Lung (tissue), 12 donors: ENCODE measurements around the gene SETBP1. TPM values are rescaled to one million over a fixed set of nuclear protein-coding genes. Genes with fewer than 3 reads are reported as not detected.
A peak's percentile ranks its signal among the peaks of the same experiment; 100 is the strongest.

ENCODE experiments used
- ATAC-seq: fragments of 200-7000 bp; cut with Tn5 transposase; one replicate; pipeline ENCODE4 v1.9.1; 2020; ENCODE audit warnings: moderate number of reproducible peaks; ENCODE audit not compliant: insufficient read depth, low FRiP score
- DNase-seq, 3 donors: peaks; one replicate each; pipeline ENCODE4 v3.0.0-alpha.2; 2013 to 2017
- H3K27ac ChIP-seq, 2 donors: one replicate each; pipeline ENCODE4 v1.5.1; 2013; ENCODE audit warnings: mild to moderate bottlenecking in 2 of 2, moderate library complexity in 2 of 2, control low read depth in 1 of 2, inconsistent platforms in 1 of 2, low read depth in 1 of 2, low read length in 1 of 2
- H3K27me3 ChIP-seq, 3 donors: one replicate each; pipeline ENCODE4 v1.5.1; 2013; ENCODE audit warnings: low read length in 2 of 3; ENCODE audit not compliant: control insufficient read depth in 3 of 3, insufficient read depth in 3 of 3
- H3K36me3 ChIP-seq, 4 donors: one replicate each; pipeline ENCODE4 v1.5.1; 2013; ENCODE audit warnings: low read length in 4 of 4, mild to moderate bottlenecking in 1 of 4, moderate library complexity in 1 of 4; ENCODE audit not compliant: control insufficient read depth in 4 of 4, insufficient read depth in 4 of 4
- H3K4me1 ChIP-seq, 5 donors: one replicate each; pipeline ENCODE4 v1.5.1; 2013; ENCODE audit warnings: low read length in 5 of 5, mild to moderate bottlenecking in 2 of 5, moderate library complexity in 1 of 5; ENCODE audit not compliant: control insufficient read depth in 5 of 5, insufficient read depth in 5 of 5
- H3K4me3 ChIP-seq: one replicate; pipeline ENCODE4 v1.5.1; 2013; ENCODE audit warnings: mild to moderate bottlenecking, control low read depth, moderate library complexity
- H3K9ac ChIP-seq, 2 donors: one replicate each; pipeline ENCODE4 v1.5.1; 2013; ENCODE audit warnings: low read length in 2 of 2, control low read depth in 1 of 2; ENCODE audit not compliant: insufficient read depth in 1 of 2
- H3K9me3 ChIP-seq, 4 donors: one replicate each; pipeline ENCODE4 v1.5.1; 2013; ENCODE audit warnings: low read length in 3 of 4, mild to moderate bottlenecking in 1 of 4, moderate library complexity in 1 of 4; ENCODE audit not compliant: control insufficient read depth in 4 of 4, insufficient read depth in 3 of 4
- WGBS, 2 donors: extraction: QIAGEN DNeasy Blood & Tissue Kit; methylation state at CpG; one replicate each; pipeline ENCODE4 v1.1.7; 2013; 5-methylcytosine and 5-hydroxymethylcytosine counted together
- polyA plus RNA-seq, 2 donors: library from polyadenylated mRNA; stranded (reverse); fragments of 200-250 nt; gene quantifications; one replicate each; pipeline ENCODE4 v1.2.1, GENCODE V29; 2013
- total RNA-seq, 2 donors: library from RNA; depleted of rRNA in 1 of 2; stranded (reverse); fragments of >200 nt in 1 of 2; gene quantifications; one replicate each; pipeline ENCODE4 v1.2.1, GENCODE V29; 2014 to 2021
- TF ChIP-seq, protein P1 (sequence below): IDR thresholded peaks from 2 replicates; pipeline ENCODE4 v1.5.1; 2012; ENCODE audit warnings: mild to moderate bottlenecking; ENCODE audit errors: control extremely low read depth, extremely low read depth
- donor health status: control.
- donor health status: control.
- donor health status: Bipolar disorder and iron deficiency.
- donor health status: healthy.
- donor health status: DM: yes; HTN: yes; CAD: no.

SETBP1 gene
- total and polyA plus RNA-seq, 4 donors = 1.6 to 43.8 (median 16.6) TPM

DNA sequence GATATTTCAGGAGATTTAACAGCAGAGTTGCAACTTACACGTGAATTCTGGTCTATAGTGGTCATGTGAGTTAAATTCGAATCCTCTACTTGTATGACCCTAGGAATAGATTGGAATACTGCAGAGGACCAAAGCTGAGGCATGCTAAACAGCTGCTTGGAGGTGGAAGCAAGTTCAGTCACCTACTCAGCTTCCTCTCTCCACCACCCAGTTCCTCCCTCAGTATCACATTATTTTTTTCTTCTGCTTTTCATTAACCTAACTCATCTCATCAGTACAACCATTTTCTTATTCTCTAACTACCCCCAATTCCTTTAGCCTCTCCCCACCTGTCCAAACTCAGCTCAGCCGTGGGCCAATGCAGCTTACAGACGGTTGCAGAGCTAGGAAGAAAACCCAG is 385.5 kb downstream of the SETBP1 start:
- Histone ChIP-seq H3K27ac (no peak overlapping the region), H3K27me3 (no peaks in the 10 kb centered on the region), H3K9me3 (peaks cover 0 to 4% (median 0%) of the 10 kb centered on the region in 4 donors), H3K4me3 (no peak overlapping the region), H3K36me3 (peaks cover 0 to 6% (median 1%) of the 10 kb centered on the region in 4 donors), H3K9ac (no peak overlapping the region), H3K4me1 (peaks cover 0 to 15% (median 4%) of the 10 kb centered on the region in 5 donors)
- 82 to 85% methylated on average over 4 of the region's 4 CpGs for WGBS, 2 donors
- DNase-seq (no peak), ATAC-seq (no peak)
- TF ChIP-seq, protein P1, sequence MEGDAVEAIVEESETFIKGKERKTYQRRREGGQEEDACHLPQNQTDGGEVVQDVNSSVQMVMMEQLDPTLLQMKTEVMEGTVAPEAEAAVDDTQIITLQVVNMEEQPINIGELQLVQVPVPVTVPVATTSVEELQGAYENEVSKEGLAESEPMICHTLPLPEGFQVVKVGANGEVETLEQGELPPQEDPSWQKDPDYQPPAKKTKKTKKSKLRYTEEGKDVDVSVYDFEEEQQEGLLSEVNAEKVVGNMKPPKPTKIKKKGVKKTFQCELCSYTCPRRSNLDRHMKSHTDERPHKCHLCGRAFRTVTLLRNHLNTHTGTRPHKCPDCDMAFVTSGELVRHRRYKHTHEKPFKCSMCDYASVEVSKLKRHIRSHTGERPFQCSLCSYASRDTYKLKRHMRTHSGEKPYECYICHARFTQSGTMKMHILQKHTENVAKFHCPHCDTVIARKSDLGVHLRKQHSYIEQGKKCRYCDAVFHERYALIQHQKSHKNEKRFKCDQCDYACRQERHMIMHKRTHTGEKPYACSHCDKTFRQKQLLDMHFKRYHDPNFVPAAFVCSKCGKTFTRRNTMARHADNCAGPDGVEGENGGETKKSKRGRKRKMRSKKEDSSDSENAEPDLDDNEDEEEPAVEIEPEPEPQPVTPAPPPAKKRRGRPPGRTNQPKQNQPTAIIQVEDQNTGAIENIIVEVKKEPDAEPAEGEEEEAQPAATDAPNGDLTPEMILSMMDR = no peak

DNA sequence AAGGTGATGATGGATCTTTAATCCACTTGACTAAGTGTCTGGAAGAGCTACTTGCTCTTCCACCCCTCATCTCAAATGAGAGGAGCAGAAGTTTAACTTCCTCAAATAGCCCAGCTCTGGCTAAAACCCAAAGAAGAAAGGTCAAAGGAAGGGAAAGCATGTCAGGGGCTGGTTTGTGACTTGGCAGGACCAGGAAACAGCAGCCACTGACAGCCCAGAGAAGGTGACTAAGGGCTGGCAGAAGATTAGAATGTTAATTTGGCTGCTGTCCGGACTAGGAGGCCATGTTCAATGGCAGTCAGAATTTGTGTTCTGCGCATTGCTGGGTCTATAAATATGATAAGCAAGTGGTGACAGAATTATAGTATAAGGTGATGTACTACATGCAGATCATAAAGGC is 386.2 kb downstream of the SETBP1 start:
- ATAC-seq = no peak
- WGBS, 2 donors = 62 to 76% methylated on average over 2 of the region's 2 CpGs
- Histone ChIP-seq H3K27me3 (no peaks in the 10 kb centered on the region), H3K27ac (no peak overlapping the region), H3K36me3 (peaks cover 0 to 6% (median 1%) of the 10 kb centered on the region in 4 donors), H3K4me3 (no peak overlapping the region), H3K9ac (no peak overlapping the region), H3K9me3 (peaks cover 0 to 4% (median 0%) of the 10 kb centered on the region in 4 donors), H3K4me1 (peaks cover 0 to 15% (median 4%) of the 10 kb centered on the region in 5 donors)
- TF ChIP-seq, protein P1 = no peak
- peak in 2 of 3 donors; percentile 57 to 60 for DNase-seq

DNA sequence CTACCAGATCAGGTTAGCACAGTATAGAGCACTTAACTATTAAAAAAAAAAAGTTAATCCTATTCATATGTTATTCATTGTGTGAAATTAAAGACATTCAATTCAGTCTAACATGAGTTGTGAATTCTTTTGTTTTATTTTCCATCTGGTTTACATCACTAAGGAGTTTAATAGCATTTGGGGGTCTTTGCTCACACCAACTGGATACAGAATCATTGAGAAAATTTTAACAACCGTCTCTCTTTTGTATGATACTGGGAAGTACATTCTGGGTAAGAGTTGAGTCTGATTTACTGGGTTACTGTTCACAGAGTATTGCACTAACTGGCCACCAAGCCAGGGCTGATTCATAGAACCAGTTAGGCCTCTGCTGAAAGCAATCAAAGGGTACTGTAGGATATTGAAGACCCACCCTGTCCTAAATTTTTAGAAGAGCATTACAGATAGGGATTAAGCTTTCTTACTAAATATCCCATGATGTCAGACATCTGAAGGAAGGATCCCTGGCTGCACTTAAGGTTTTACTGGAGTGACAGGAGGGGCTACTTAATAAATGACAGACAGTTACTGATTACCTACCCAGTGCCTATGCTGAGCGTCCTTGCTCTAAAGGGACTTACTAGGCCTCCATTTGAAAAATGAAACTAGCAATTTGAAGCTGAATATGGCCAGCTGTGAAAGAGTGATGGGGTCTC is 387.9 kb downstream of the SETBP1 start:
- TF ChIP-seq, protein P1 = no peak
- 86 to 87% methylated on average over 2 of the region's 2 CpGs for WGBS, 2 donors
- Histone ChIP-seq H3K4me3 (no peak overlapping the region), H3K9me3 (no peaks in the 10 kb centered on the region), H3K27me3 (no peaks in the 10 kb centered on the region), H3K4me1 (peaks cover 0 to 15% (median 4%) of the 10 kb centered on the region in 5 donors), H3K27ac (no peak overlapping the region), H3K36me3 (peaks cover 0 to 5% (median under 1%) of the 10 kb centered on the region in 4 donors), H3K9ac (no peak overlapping the region)
- ATAC-seq (no peak), DNase-seq (no peak)
